Measurements from ENCODE around the gene INTS15.
A peak's percentile ranks its signal among the peaks of the same experiment; 100 is the strongest.

INTS15 gene

DNA sequence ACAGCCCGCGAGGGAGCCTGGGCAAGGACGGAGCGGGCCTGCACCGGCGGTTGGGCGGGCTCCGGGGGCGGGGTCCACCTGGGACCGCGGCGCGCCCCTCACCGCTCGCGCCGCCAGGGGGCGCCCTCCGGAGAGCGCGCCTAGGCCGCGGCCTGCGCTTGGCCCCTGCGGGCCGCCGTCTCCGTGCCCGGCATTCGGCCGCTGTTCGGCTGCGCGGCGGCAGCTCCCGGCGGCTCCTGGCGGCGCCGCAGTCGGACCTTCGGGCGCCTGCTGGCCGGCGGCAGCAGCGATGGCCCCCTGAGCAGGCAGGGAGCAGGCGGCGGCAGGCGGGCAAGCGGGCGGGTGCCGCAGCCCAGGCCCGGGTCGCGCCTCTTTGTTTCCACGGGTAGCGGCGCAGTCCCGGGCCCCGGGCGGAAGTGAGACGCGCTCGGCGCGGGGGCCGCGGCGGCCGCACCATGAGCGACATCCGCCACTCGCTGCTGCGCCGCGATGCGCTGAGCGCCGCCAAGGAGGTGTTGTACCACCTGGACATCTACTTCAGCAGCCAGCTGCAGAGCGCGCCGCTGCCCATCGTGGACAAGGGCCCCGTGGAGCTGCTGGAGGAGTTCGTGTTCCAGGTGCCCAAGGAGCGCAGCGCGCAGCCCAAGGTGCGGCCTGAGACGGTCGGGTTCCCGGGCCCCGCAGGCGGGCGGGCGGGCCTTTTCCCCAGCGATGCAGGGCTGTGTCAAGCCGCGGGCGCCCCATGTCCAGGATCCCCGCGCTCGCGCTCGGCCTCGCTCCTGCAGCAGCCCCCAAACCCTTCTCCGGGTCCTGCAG is at the start of gene INTS15:
INTS15 (plus strand) TSS at position 193 of the 816 bp plus-strand sequence; CDS start at position 456, 263 bp downstream.
- Histone ChIP-seq H3K4me3 (ENCODE audit: low read depth, low read length) (peak within 1 kb of the TSS; percentile 91), H3K27ac (peak within 1 kb of the TSS; percentile 60), H3K27me3 (replicated peaks) (no peaks in the 10 kb centered on the region), H3K36me3 (replicated peaks) (peaks cover 14% of the 10 kb centered on the region)
- TF ChIP-seq, protein P1, sequence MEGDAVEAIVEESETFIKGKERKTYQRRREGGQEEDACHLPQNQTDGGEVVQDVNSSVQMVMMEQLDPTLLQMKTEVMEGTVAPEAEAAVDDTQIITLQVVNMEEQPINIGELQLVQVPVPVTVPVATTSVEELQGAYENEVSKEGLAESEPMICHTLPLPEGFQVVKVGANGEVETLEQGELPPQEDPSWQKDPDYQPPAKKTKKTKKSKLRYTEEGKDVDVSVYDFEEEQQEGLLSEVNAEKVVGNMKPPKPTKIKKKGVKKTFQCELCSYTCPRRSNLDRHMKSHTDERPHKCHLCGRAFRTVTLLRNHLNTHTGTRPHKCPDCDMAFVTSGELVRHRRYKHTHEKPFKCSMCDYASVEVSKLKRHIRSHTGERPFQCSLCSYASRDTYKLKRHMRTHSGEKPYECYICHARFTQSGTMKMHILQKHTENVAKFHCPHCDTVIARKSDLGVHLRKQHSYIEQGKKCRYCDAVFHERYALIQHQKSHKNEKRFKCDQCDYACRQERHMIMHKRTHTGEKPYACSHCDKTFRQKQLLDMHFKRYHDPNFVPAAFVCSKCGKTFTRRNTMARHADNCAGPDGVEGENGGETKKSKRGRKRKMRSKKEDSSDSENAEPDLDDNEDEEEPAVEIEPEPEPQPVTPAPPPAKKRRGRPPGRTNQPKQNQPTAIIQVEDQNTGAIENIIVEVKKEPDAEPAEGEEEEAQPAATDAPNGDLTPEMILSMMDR (IDR thresholded peaks at IDR 0.05; ENCODE audit: low read depth, low read length, missing control alignments) = peak; percentile 41
- DNase-seq = peak; percentile 25
- in situ Hi-C loops (cut with HindIII; ENCODE audit: low pct_ligation_motif_present, low sequenced_read_pairs) = no loop called here

GRCh38 chr7:6542368-6542767 is 47.5 kb upstream of the INTS15 start:
- in situ Hi-C loops (cut with HindIII; ENCODE audit: low pct_ligation_motif_present, low sequenced_read_pairs) = no loop called here
- no peak overlapping the region for H3K27ac ChIP-seq
- no peak overlapping the region for H3K4me3 ChIP-seq (ENCODE audit: low read depth, low read length)
- no peak for DNase-seq
- TF ChIP-seq, protein P1 (IDR thresholded peaks at IDR 0.05; ENCODE audit: low read depth, low read length, missing control alignments) = no peak
- no peaks in the 10 kb centered on the region for H3K27me3 ChIP-seq (replicated peaks)
- no peaks in the 10 kb centered on the region for H3K36me3 ChIP-seq (replicated peaks)

DNA sequence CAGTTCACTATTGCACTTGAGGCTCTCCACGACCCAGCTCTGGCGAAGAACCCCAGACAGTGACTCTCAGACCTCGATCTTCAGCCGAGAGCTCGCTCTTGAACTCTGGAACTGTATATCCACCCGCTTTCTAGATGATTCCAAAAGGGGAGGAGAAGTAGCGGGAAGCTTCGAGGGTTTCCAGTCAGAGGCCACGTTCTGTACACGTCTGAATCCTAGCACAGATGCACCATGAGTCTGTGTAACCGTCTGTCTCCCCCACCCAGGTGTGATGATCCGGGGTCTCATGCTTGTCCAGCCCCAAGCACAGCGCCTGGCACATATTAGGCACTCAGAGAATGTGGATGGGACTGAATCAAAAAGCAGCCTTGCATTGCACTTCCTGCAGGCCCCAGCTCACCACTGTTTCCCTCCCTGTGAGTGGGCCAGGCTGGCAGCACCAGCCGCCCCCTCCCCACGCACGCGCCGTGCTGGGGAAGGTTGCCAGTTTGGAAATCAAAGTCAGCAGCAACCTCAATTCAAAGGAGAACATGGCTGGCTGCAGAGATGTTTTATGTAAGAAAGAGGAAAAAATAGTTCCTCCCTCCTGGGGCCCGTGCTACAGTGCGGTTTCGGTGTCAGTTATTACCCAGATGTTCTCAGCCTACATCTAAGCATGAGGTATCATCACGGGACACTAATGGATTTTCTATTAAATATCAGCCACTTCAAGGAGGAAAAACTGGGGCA is 44.3 kb upstream of the INTS15 start:
- DNase-seq = no peak
- Histone ChIP-seq H3K36me3 (replicated peaks) (no peaks in the 10 kb centered on the region), H3K27ac (no peak overlapping the region), H3K27me3 (replicated peaks) (no peaks in the 10 kb centered on the region), H3K4me3 (ENCODE audit: low read depth, low read length) (no peak overlapping the region)
- TF ChIP-seq, protein P1 (IDR thresholded peaks at IDR 0.05; ENCODE audit: low read depth, low read length, missing control alignments) = no peak
- in situ Hi-C loops (cut with HindIII; ENCODE audit: low pct_ligation_motif_present, low sequenced_read_pairs) = no loop called here

GRCh38 chr7:6546498-6547251 is 43.1 kb upstream of the INTS15 start:
- H3K36me3 ChIP-seq (replicated peaks) = no peaks in the 10 kb centered on the region
- no peak overlapping the region for H3K4me3 ChIP-seq (ENCODE audit: low read depth, low read length)
- no peak overlapping the region for H3K27ac ChIP-seq
- no peaks in the 10 kb centered on the region for H3K27me3 ChIP-seq (replicated peaks)
- in situ Hi-C loops (cut with HindIII; ENCODE audit: low pct_ligation_motif_present, low sequenced_read_pairs) = no loop called here
- TF ChIP-seq, protein P1 (IDR thresholded peaks at IDR 0.05; ENCODE audit: low read depth, low read length, missing control alignments) = no peak
- no peak for DNase-seq

DNA sequence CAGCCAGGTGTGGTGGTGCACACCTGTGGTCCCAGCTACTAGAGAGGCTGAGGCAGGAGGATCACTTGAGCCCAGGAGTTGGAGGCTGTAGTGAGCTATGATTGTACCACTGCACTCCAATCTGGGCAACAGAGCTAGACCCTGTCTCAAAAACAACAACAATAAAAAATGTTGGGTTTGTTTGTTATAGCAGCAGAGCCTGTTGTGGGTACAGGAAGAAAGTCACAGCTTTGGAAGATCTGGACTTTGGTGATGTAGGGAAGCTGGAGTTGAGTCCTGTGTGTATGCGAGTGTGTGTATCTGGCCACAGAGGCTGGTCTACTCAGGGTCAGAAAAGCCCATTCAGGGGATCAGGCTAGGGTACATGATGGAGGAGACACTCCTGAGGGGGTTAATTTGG is 42.4 kb upstream of the INTS15 start:
- no peak for DNase-seq
- no peak overlapping the region for H3K4me3 ChIP-seq (ENCODE audit: low read depth, low read length)
- TF ChIP-seq, protein P1 (IDR thresholded peaks at IDR 0.05; ENCODE audit: low read depth, low read length, missing control alignments) = no peak
- in situ Hi-C loops (cut with HindIII; ENCODE audit: low pct_ligation_motif_present, low sequenced_read_pairs) = no loop called here
- H3K36me3 ChIP-seq (replicated peaks) = no peaks in the 10 kb centered on the region
- no peaks in the 10 kb centered on the region for H3K27me3 ChIP-seq (replicated peaks)
- H3K27ac ChIP-seq = no peak overlapping the region
